CD8-positive, alpha-beta memory T cell (primary cell): Measurements from ENCODE around the gene MACROD2. TPM values are rescaled to one million over a fixed set of nuclear protein-coding genes. Genes with fewer than 3 reads are reported as not detected.
"Not testable (repeated sequence)": the region's sequence is repeated elsewhere in the genome, so short reads cannot be mapped to it uniquely, and the experiment has no call there.

Experiments used
- CTCF ChIA-PET: fragments of 350-600 bp; sonication (Branson Sonifier 250); formaldehyde crosslinking; loops from one replicate; lab custom pipeline; 2021; ENCODE audit warnings: antibody characterized with exemption; lab: Charles Lee
- POLR2A ChIA-PET: fragments of 350-600 bp; sonication (Branson Sonifier 250); formaldehyde crosslinking; loops from one replicate; lab custom pipeline; 2021; ENCODE audit warnings: antibody characterized with exemption; lab: Charles Lee
- DNase-seq, 5 donors: peaks; one replicate each; pipeline versions ENCODE4 v3.0.0 to v3.0.0-alpha.2; 2020 to 2022; ENCODE audit warnings: mixed read lengths in 1 of 5
- H3K27ac ChIP-seq: one replicate; pipeline ENCODE4 v1.7.0; 2013; ENCODE audit warnings: low read depth, mild to moderate bottlenecking, low read length, moderate library complexity
- H3K27me3 ChIP-seq: 2 replicates; pipeline ENCODE4 v1.7.0; 2013; ENCODE audit warnings: low read length, mild to moderate bottlenecking; ENCODE audit not compliant: insufficient read depth, poor library complexity, severe bottlenecking
- H3K36me3 ChIP-seq: 2 replicates; pipeline ENCODE4 v1.7.0; 2013; ENCODE audit warnings: mild to moderate bottlenecking, low read length, moderate library complexity; ENCODE audit not compliant: insufficient read depth
- H3K4me1 ChIP-seq: 2 replicates; pipeline ENCODE4 v1.7.0; 2013; ENCODE audit warnings: mild to moderate bottlenecking, low read length, moderate library complexity; ENCODE audit not compliant: insufficient read depth
- H3K4me3 ChIP-seq: 2 replicates; pipeline ENCODE4 v1.7.0; 2013; ENCODE audit warnings: mild to moderate bottlenecking, low read length
- H3K9me3 ChIP-seq: 2 replicates; pipeline ENCODE4 v1.7.0; 2013; ENCODE audit warnings: mild to moderate bottlenecking, low read length
- H3K27ac Mint-ChIP-seq, 8 donors: one replicate each; pipeline ENCODE4 v1.8.0; 2020 to 2021; ENCODE audit warnings: mixed read lengths in 8 of 8, mild to moderate bottlenecking in 6 of 8, inconsistent platforms in 3 of 8, moderate library complexity in 3 of 8
- H3K27me3 Mint-ChIP-seq, 2 donors: one replicate each; pipeline ENCODE4 v1.8.0; 2020 to 2021; ENCODE audit warnings: mixed read lengths in 2 of 2, mild to moderate bottlenecking in 1 of 2, moderate library complexity in 1 of 2
- H3K36me3 Mint-ChIP-seq, 3 donors: one replicate each; pipeline ENCODE4 v1.8.0; 2020 to 2021; ENCODE audit warnings: mixed read lengths in 3 of 3, inconsistent platforms in 1 of 3, mild to moderate bottlenecking in 1 of 3
- H3K4me1 Mint-ChIP-seq, 3 donors: one replicate each; pipeline ENCODE4 v1.8.0; 2020 to 2021; ENCODE audit warnings: mixed read lengths in 3 of 3, inconsistent platforms in 1 of 3, mild to moderate bottlenecking in 1 of 3
- H3K4me3 Mint-ChIP-seq, 7 donors: one replicate each; pipeline ENCODE4 v1.8.0; 2020 to 2021; ENCODE audit warnings: mixed read lengths in 7 of 7, mild to moderate bottlenecking in 6 of 7, moderate library complexity in 4 of 7, inconsistent platforms in 2 of 7
- H3K9me3 Mint-ChIP-seq, 5 donors: one replicate each; pipeline ENCODE4 v1.8.0; 2020 to 2022; ENCODE audit warnings: mixed read lengths in 5 of 5, mild to moderate bottlenecking in 3 of 5, moderate library complexity in 2 of 5, inconsistent platforms in 1 of 5
- polyA plus RNA-seq: library from polyadenylated mRNA; unstranded; fragments of 300-500 nt; fragmentation: Illumina TruSeq; gene quantifications from one replicate; pipeline ENCODE4 v1.2.3, GENCODE V29; 2021
- total RNA-seq, 2 experiments: library from RNA; stranded (reverse); gene quantifications; one replicate each; pipeline ENCODE4 v1.2.3, GENCODE V29; 2021

MACROD2 gene
- total and polyA plus RNA-seq, 3 experiments from 2014 or later: not detected

DNA sequence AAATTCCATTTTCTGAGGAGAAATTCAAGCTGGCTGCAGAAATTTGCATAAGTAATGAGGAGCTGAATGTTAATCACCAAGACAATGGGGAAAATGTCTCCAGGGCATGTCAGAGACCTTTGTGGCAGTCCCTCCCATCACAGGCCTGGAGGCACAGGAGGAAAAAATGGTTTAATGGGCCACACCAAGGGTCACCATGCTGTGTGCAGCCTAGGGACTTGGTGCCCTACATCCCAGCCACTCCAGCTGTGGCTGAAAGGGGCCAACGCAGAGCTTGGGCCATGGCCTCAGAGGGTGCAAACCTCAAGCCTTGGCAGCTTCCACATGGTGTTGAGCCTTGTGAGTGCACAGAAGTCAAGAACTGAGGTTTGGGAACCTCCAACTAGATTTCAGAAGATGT, 987.0 kb downstream of the MACROD2 start:
- H3K36me3 Mint-ChIP-seq: peaks cover 0 to 11% (median 0%) of the 10 kb centered on the region in 3 donors
- H3K9me3 Mint-ChIP-seq: peaks cover 3 to 20% (median 14%) of the 10 kb centered on the region in 5 donors
- H3K9me3 ChIP-seq, H3K27me3 ChIP-seq, H3K4me1 Mint-ChIP-seq, H3K27ac Mint-ChIP-seq, H3K36me3 ChIP-seq, H3K27ac ChIP-seq, CTCF ChIA-PET, DNase-seq, H3K4me3 ChIP-seq, H3K4me3 Mint-ChIP-seq, POLR2A ChIA-PET, H3K27me3 Mint-ChIP-seq, H3K4me1 ChIP-seq: not testable (repeated sequence)

DNA sequence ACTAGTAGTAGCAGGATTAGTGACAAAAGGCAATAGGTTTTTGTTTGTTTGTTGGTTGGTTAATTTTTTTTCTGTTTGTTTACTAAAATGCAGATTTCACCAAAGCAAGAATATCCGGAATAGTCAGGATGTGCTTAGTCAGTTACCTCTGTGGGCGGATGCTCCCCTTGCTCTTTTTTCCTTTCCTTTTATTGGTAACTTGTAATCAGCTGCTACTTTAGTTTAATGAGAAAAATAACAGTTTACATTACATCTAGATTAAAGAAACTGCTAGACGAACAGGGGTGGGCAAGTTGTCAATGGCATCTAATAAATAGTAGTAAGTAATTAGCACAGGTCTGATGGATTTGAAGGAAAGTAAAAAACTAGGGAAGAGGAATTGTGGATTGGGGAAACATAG, 989.0 kb downstream of the MACROD2 start:
- Mint-ChIP-seq H3K27me3 (no peaks in the 10 kb centered on the region), H3K36me3 (peaks cover 0 to 11% (median 0%) of the 10 kb centered on the region in 3 donors), H3K4me3 (no peak overlapping the region), H3K9me3 (peaks cover 3 to 21% (median 14%) of the 10 kb centered on the region in 5 donors), H3K4me1 (no peaks in the 10 kb centered on the region), H3K27ac (no peak overlapping the region)
- no peak for DNase-seq
- Histone ChIP-seq H3K9me3 (no peaks in the 10 kb centered on the region), H3K36me3 (no peaks in the 10 kb centered on the region), H3K27me3 (no peaks in the 10 kb centered on the region), H3K27ac (no peak overlapping the region), H3K4me3 (no peak overlapping the region), H3K4me1 (no peaks in the 10 kb centered on the region)
- ChIA-PET POLR2A (no interaction called here), CTCF (no interaction called here)

DNA sequence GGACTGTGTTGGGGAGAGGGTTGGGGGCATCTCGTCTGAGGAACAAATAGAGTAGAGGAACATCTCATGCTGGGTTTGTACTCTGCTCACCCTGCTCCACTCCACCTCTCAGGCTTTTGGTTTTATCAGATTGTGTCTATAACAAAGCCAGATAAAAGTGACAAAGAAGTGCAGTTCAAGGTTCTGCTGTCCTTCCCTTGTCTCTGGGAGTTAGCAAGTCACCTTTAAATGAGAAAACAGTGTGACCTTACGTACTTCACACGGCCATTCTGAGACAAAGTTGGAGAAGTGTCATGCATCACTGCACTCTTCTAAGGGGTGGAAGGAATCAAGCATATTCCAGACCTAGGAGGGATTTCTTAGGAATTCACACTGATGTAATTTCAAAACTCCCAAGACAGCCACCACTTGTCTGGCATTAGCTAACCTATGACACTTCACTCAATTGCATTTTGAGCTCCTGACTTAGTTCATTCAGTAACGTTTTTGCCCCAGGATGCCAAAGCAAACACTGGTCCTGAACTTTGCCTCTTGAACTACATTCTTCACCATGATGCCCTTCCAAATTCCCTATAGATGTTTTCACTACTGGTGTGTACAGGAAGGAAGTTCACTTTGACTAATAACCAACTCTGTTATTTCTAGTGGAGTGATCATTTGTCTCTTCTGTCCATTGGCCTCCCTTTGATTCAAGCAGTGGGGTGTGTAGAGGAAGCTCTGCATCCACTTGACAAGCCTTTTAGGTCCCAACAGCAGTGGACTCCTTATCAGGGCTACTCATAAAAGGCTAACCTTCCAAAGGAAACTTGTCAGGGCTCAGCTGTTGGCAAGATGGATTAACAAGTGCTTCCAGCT, 989.7 kb downstream of the MACROD2 start:
- no peak for DNase-seq
- H3K4me3 ChIP-seq: no peak overlapping the region
- CTCF ChIA-PET: no interaction called here
- H3K4me1 ChIP-seq: no peaks in the 10 kb centered on the region
- no peaks in the 10 kb centered on the region for H3K27me3 ChIP-seq
- POLR2A ChIA-PET: no interaction called here
- no peaks in the 10 kb centered on the region for H3K9me3 ChIP-seq
- no peak overlapping the region for H3K27ac Mint-ChIP-seq
- no peak overlapping the region for H3K27ac ChIP-seq
- no peak overlapping the region for H3K4me3 Mint-ChIP-seq
- peaks cover 1 to 25% (median 14%) of the 10 kb centered on the region in 5 donors for H3K9me3 Mint-ChIP-seq
- H3K36me3 ChIP-seq: no peaks in the 10 kb centered on the region
- peaks cover 0 to 11% (median 0%) of the 10 kb centered on the region in 3 donors for H3K36me3 Mint-ChIP-seq
- no peaks in the 10 kb centered on the region for H3K27me3 Mint-ChIP-seq
- H3K4me1 Mint-ChIP-seq: no peaks in the 10 kb centered on the region

DNA sequence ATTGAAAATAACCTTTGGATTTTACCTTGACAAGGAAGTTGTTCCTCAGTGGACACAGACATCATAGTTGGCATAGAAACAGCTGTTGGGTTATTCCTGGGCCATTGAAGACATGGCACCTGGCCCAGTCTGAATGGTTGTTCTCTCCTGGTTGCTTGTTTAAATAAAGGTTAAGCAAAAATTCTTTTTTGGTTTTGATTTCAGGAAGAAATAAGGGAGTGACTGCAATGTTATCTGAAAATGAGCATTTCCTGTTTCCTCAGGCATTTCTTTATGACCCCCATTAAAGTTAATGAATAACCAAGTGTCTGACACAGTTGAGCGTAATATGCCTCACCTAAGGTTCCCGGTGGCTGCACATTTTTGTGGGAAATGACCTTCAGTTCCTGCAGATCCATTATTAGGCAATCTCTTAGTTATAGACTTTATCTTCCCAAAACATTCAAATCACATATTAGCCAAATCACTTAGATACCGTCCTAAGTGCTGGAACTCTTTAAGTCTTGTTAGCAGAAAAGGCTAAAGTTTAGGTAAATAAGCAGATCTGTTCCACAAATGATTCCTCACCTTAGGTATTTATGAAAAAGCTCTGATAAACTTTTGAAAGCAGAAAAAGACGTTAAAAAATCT, 990.8 kb downstream of the MACROD2 start:
- no peak for DNase-seq
- Histone ChIP-seq H3K27me3 (no peaks in the 10 kb centered on the region), H3K4me1 (no peaks in the 10 kb centered on the region), H3K4me3 (no peak overlapping the region), H3K27ac (no peak overlapping the region), H3K9me3 (no peaks in the 10 kb centered on the region), H3K36me3 (no peaks in the 10 kb centered on the region)
- Mint-ChIP-seq H3K4me3 (no peak overlapping the region), H3K36me3 (peaks cover 0 to 11% (median 0%) of the 10 kb centered on the region in 3 donors), H3K27ac (no peak overlapping the region), H3K27me3 (no peaks in the 10 kb centered on the region), H3K4me1 (no peaks in the 10 kb centered on the region), H3K9me3 (peaks cover 0 to 24% (median 12%) of the 10 kb centered on the region in 5 donors)
- POLR2A ChIA-PET: no interaction called here
- CTCF ChIA-PET: no interaction called here

DNA sequence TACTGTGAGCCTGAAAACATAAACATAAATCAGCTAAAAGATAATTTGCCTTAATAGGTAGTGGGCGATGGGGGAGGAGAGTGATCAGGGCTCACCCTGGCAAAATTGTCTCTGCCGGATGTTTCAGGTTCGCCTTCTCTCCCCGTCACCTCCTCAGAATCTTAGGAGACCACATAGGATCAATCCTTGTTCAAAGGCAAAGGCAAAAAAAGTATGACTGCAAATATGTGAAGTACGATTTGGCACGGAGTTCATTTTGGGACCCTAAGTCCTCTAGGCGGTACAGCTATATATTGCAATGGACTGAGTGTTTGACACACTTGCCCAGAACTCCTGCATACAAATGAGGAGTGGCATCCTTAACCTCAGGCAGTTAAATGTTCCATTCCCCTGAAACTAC, 991.3 kb downstream of the MACROD2 start:
- Mint-ChIP-seq H3K4me1 (no peaks in the 10 kb centered on the region), H3K4me3 (no peak overlapping the region), H3K27ac (no peak overlapping the region), H3K36me3 (peaks cover 0 to 11% (median 0%) of the 10 kb centered on the region in 3 donors), H3K27me3 (no peaks in the 10 kb centered on the region), H3K9me3 (peaks cover 0 to 26% (median 12%) of the 10 kb centered on the region in 5 donors)
- DNase-seq: no peak
- no peaks in the 10 kb centered on the region for H3K9me3 ChIP-seq
- H3K4me3 ChIP-seq: no peak overlapping the region
- no peaks in the 10 kb centered on the region for H3K27me3 ChIP-seq
- ChIA-PET POLR2A (no interaction called here), CTCF (no interaction called here)
- H3K36me3 ChIP-seq: no peaks in the 10 kb centered on the region
- H3K27ac ChIP-seq: no peak overlapping the region
- no peaks in the 10 kb centered on the region for H3K4me1 ChIP-seq

DNA sequence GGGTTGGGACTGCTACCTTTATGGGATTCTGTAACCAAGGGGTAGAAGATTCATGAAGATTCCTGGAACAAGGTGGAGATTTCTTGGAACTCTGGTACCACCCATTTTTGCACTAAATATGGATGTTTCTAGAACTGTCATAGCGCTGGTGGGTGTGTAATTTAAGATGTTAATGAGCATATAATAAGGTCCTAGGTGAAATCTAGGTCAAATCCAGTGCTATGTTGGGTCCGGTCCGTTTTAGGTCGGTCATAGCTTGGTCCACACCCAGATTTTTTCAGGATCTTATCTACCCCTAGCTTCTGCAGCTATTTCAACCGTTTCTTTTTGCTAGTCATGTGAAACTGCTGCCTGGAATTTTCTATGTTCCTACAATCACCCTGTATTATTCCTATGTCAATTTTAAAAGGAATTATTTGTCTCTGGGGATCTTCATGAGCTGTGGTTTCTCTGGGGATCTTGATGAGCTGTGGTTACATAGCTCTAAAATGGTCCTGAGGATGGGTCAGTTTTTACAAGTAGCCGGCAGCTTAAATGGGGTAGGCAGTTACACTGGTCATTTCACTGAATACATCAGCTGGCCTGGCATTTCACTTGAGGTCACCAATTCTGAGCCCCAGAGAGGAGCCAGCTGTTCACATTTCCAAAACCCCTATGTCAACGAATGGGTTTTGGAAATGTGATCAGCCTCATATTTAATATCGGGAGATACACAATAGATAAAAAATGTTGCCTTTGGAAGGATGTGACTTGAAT, 994.4 kb downstream of the MACROD2 start:
- ChIA-PET POLR2A (no interaction called here), CTCF (no interaction called here)
- Histone ChIP-seq H3K27me3 (no peaks in the 10 kb centered on the region), H3K27ac (no peak overlapping the region), H3K4me1 (no peaks in the 10 kb centered on the region), H3K9me3 (no peaks in the 10 kb centered on the region), H3K36me3 (no peaks in the 10 kb centered on the region), H3K4me3 (no peak overlapping the region)
- no peak overlapping the region for H3K4me3 Mint-ChIP-seq
- no peaks in the 10 kb centered on the region for H3K4me1 Mint-ChIP-seq
- H3K9me3 Mint-ChIP-seq: peaks cover 0 to 18% (median 2%) of the 10 kb centered on the region in 5 donors
- no peaks in the 10 kb centered on the region for H3K27me3 Mint-ChIP-seq
- H3K27ac Mint-ChIP-seq: no peak overlapping the region
- H3K36me3 Mint-ChIP-seq: no peaks in the 10 kb centered on the region
- no peak for DNase-seq

DNA sequence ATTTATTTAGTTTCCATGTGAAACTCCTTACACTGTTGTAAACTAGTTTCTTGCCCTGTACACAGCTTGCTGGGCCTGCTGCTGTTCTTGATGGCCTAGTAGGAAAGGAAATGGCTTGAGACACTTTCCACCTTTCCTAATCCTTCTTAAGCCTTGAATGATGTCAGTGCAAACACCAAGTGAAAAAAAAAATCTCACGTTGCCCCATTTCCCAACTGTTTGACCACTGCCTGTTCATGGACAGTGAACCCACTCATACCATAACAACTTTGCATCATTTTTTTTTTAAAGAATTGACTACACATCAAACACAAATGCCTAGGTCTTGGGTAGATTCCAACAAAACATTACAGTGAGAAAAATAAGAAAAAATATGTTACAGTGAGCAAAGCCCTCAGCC, 995.7 kb downstream of the MACROD2 start:
- H3K27ac ChIP-seq: no peak overlapping the region
- no peaks in the 10 kb centered on the region for H3K4me1 Mint-ChIP-seq
- CTCF ChIA-PET: no interaction called here

DNA sequence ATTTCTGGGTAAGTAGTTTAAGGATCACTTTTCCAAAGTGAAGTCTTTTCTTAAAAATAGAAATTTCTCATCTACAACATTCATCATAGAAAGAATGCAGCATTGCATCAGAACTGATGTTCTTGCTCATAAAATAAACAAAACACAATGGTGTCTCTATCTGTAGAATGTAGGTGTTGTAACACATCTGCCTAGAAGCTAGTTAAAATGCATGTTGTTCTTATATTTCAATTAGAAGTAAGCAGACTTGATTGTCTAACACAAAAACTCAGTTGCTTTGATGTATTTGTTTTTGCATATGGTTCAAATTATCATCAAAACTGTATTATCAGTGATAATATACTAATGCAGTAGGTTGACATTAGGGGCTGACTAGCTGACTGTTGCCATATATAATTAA, 996.8 kb downstream of the MACROD2 start:
- ChIA-PET POLR2A (no interaction called here), CTCF (interaction anchor here (1.3 kb wide), 1 partner anchor 12 kb away, joined by 3 read pairs; no protein-coding TSS in a partner anchor)
- no peaks in the 10 kb centered on the region for H3K4me1 ChIP-seq
- Mint-ChIP-seq H3K27me3 (no peaks in the 10 kb centered on the region), H3K27ac (no peak overlapping the region), H3K4me1 (no peaks in the 10 kb centered on the region), H3K4me3 (no peak overlapping the region), H3K9me3 (peaks cover 2 to 21% (median 7%) of the 10 kb centered on the region in 5 donors), H3K36me3 (no peaks in the 10 kb centered on the region)
- H3K9me3 ChIP-seq: no peaks in the 10 kb centered on the region
- DNase-seq: no peak
- H3K27ac ChIP-seq: no peak overlapping the region
- H3K4me3 ChIP-seq: no peak overlapping the region
- H3K27me3 ChIP-seq: no peaks in the 10 kb centered on the region
- no peaks in the 10 kb centered on the region for H3K36me3 ChIP-seq

More for the DNA sequence above, 995.7 kb downstream of the MACROD2 start:
- H3K27me3 Mint-ChIP-seq: no peaks in the 10 kb centered on the region
- Histone ChIP-seq H3K9me3 (no peaks in the 10 kb centered on the region), H3K36me3 (no peaks in the 10 kb centered on the region), H3K4me3 (no peak overlapping the region), H3K4me1 (no peaks in the 10 kb centered on the region), H3K27me3 (no peaks in the 10 kb centered on the region)
- no peak overlapping the region for H3K4me3 Mint-ChIP-seq
- H3K36me3 Mint-ChIP-seq: no peaks in the 10 kb centered on the region
- POLR2A ChIA-PET: no interaction called here
- H3K9me3 Mint-ChIP-seq: peaks cover 0 to 22% (median 4%) of the 10 kb centered on the region in 5 donors
- no peak for DNase-seq
- no peak overlapping the region for H3K27ac Mint-ChIP-seq
